ENCODE results near the gene RBM34. TPM values are rescaled to one million over a fixed set of nuclear protein-coding genes. Genes with fewer than 3 reads are reported as not detected.

RBM34 gene
- total RNA-seq, 3 donors from 2014 or later: 42.9 to 54.0 (median 52.2) TPM

GRCh38 chr1:235124665-235125064, 36.4 kb downstream of the RBM34 start:
- peaks cover 0 to 11% of the 10 kb centered on the region in 2 donors for H3K4me1 ChIP-seq
- no peaks in the 10 kb centered on the region for H3K9me3 ChIP-seq
- intact Hi-C loops (cut with DNase I; ENCODE audit: low total_unique reads): no loop called here
- no peaks in the 10 kb centered on the region for H3K27me3 ChIP-seq
- no peak overlapping the region for H3K27ac ChIP-seq
- peaks cover 4% of the 10 kb centered on the region for H3K36me3 ChIP-seq
- no peak overlapping the region for H3K4me3 ChIP-seq
- DNase-seq (ENCODE audit: low spot score in 2 of 2): no peak
- TF ChIP-seq CTCF (IDR thresholded peaks at IDR 0.05): no peak
- no peak for TF ChIP-seq POLR2AphosphoS5 (IDR thresholded peaks at IDR 0.05)
- no peak for TF ChIP-seq POLR2A (IDR thresholded peaks at IDR 0.05)

- no peak for DNase-seq (ENCODE audit: low spot score in 2 of 2)
- Histone ChIP-seq H3K4me1 (peaks cover 0 to 11% of the 10 kb centered on the region in 2 donors), H3K9me3 (no peaks in the 10 kb centered on the region), H3K27ac (no peak overlapping the region), H3K4me3 (no peak overlapping the region), H3K36me3 (peaks cover 5% of the 10 kb centered on the region), H3K27me3 (no peaks in the 10 kb centered on the region)
- TF ChIP-seq CTCF (IDR thresholded peaks at IDR 0.05) (no peak), POLR2A (IDR thresholded peaks at IDR 0.05) (no peak), POLR2AphosphoS5 (IDR thresholded peaks at IDR 0.05) (no peak)
- intact Hi-C loops (cut with DNase I; ENCODE audit: low total_unique reads): no loop called here
Observed at GRCh38 chr1:235124111-235124510, 36.9 kb downstream of the RBM34 start.

- Histone ChIP-seq H3K36me3 (peaks cover 20% of the 10 kb centered on the region), H3K4me3 (no peak overlapping the region), H3K9me3 (no peaks in the 10 kb centered on the region), H3K27me3 (no peaks in the 10 kb centered on the region), H3K27ac (no peak overlapping the region), H3K4me1 (peaks cover 0 to 10% of the 10 kb centered on the region in 2 donors)
- TF ChIP-seq POLR2AphosphoS5 (IDR thresholded peaks at IDR 0.05) (no peak), CTCF (IDR thresholded peaks at IDR 0.05) (no peak), POLR2A (IDR thresholded peaks at IDR 0.05) (no peak)
- DNase-seq (ENCODE audit: low spot score in 2 of 2): no peak
- intact Hi-C loops (cut with DNase I; ENCODE audit: low total_unique reads): no loop called here
Observed at GRCh38 chr1:235122348-235122747, 38.7 kb downstream of the RBM34 start.

- peaks cover 10% of the 10 kb centered on the region for H3K36me3 ChIP-seq
- no peaks in the 10 kb centered on the region for H3K4me1 ChIP-seq
- no peak overlapping the region for H3K4me3 ChIP-seq
- H3K9me3 ChIP-seq: no peaks in the 10 kb centered on the region
- no peak for DNase-seq (ENCODE audit: low spot score in 2 of 2)
- TF ChIP-seq POLR2AphosphoS5 (IDR thresholded peaks at IDR 0.05) (no peak), POLR2A (IDR thresholded peaks at IDR 0.05) (no peak), CTCF (IDR thresholded peaks at IDR 0.05) (no peak)
- H3K27me3 ChIP-seq: no peaks in the 10 kb centered on the region
- intact Hi-C loops (cut with DNase I; ENCODE audit: low total_unique reads): no loop called here
- H3K27ac ChIP-seq: no peak overlapping the region
Observed at GRCh38 chr1:235113183-235113917, 47.7 kb downstream of the RBM34 start.

- no peak for DNase-seq (ENCODE audit: low spot score in 2 of 2)
- no peak for TF ChIP-seq POLR2A (IDR thresholded peaks at IDR 0.05)
- no peak for TF ChIP-seq POLR2AphosphoS5 (IDR thresholded peaks at IDR 0.05)
- no peak for TF ChIP-seq CTCF (IDR thresholded peaks at IDR 0.05)
- Histone ChIP-seq H3K27me3 (no peaks in the 10 kb centered on the region), H3K4me3 (no peak overlapping the region), H3K27ac (no peak overlapping the region), H3K4me1 (no peaks in the 10 kb centered on the region), H3K36me3 (peaks cover 2% of the 10 kb centered on the region), H3K9me3 (no peaks in the 10 kb centered on the region)
- intact Hi-C loops (cut with DNase I; ENCODE audit: low total_unique reads): no loop called here
Observed at GRCh38 chr1:235112297-235113182, 48.5 kb downstream of the RBM34 start.
